ENCODE results near the gene GALNT1.
A peak's percentile ranks its signal among the peaks of the same experiment; 100 is the strongest.

GALNT1 gene

GRCh38 chr18:35577045-35577848 lies 4.3 kb upstream of the GALNT1 start:
- DNase-seq, result peak in 1 of 2 experiments; percentile 31
- TF ChIP-seq POLR2A (IDR thresholded peaks at IDR 0.05; ENCODE audit: low read length) (no peak), GATA1 (IDR thresholded peaks at IDR 0.05; ENCODE audit: low read depth, low read length) (no peak)

DNA sequence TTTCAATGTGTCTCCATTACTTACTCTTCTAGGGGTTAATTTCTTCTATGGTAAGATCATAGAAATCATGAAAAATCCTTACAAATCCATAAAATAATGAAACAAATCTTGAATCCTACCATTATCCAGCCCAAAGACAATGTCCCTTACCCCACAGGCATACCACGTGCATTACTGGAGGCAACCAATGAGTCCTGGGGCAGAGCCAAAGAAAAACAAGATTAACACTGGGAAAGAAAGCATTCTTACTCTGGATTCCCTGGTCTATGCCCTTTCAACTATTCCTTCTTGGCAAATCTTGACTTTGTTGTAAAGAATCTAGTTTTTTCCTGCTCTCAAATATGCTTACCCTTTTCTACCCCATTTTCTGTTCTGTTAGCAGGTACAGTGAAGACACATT lies 3.1 kb upstream of the GALNT1 start:
- TF ChIP-seq POLR2A (IDR thresholded peaks at IDR 0.05; ENCODE audit: low read length) (no peak), GATA1 (IDR thresholded peaks at IDR 0.05; ENCODE audit: low read depth, low read length) (no peak)
- DNase-seq, result no peak

- TF ChIP-seq GATA1 (IDR thresholded peaks at IDR 0.05; ENCODE audit: low read depth, low read length), result no peak
- no peak for TF ChIP-seq POLR2A (IDR thresholded peaks at IDR 0.05; ENCODE audit: low read length)
- peak in 1 of 2 experiments; percentile 19 for DNase-seq
Observed at GRCh38 chr18:35578936-35579335, 2.6 kb upstream of the GALNT1 start.

DNA sequence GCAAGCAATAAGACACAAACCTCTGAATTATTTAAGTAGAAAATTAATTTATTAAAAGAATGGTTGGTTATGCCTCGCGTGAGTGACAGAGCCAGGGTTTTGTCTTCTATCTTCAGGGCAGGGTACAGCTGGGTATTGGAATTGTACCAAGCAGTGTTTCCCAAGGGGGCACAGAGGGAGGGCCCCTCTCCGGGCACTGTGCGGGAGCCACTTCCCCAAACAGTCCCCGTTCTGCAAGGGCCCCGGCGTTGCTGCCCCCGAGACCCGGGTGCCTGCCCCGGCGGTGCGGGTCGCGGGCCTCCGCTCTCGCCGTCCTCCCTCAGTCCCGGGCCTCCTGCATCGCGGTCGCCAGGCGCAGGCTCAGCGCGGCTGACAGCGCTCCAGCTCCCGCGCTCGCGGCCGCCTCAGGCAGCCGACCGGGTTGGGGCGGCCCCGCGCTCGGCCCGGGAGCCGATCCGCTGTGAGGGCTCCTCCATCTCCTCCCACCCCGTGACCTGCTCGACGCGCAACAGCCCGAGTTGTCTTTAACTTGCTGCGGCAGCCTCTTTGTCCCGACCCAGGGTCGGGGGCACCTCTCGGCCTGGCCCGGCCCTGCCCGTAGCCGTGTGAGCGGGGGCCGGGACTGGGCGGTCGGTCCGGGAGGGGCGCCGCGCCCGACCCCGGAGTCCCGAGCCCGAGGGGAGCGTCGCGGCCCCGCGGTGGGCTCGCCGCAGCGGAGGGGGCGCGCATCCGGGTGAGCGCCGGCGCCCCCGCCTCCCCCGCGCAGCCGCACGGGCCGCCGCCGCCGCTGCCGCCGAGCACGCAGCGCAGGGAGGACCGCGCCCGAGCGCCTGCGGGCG lies 620 bp upstream of the GALNT1 start:
- TF ChIP-seq GATA1 (IDR thresholded peaks at IDR 0.05; ENCODE audit: low read depth, low read length) (no peak), POLR2A (IDR thresholded peaks at IDR 0.05; ENCODE audit: low read length) (peak; percentile 45)
- DNase-seq, result peak; percentile 83 to 86

- peak; percentile 60 to 72 for DNase-seq
- TF ChIP-seq GATA1 (IDR thresholded peaks at IDR 0.05; ENCODE audit: low read depth, low read length) (no peak), POLR2A (IDR thresholded peaks at IDR 0.05; ENCODE audit: low read length) (no peak)
Observed at GRCh38 chr18:35581898-35582641, 530 bp downstream of the GALNT1 start.

GRCh38 chr18:35582899-35583558 lies 1.5 kb downstream of the GALNT1 start:
- DNase-seq, result peak; percentile 25 to 30
- TF ChIP-seq GATA1 (IDR thresholded peaks at IDR 0.05; ENCODE audit: low read depth, low read length), result no peak
- no peak for TF ChIP-seq POLR2A (IDR thresholded peaks at IDR 0.05; ENCODE audit: low read length)

GRCh38 chr18:35584735-35585134 lies 3.2 kb downstream of the GALNT1 start:
- DNase-seq, result peak; percentile 56 to 79
- no peak for TF ChIP-seq GATA1 (IDR thresholded peaks at IDR 0.05; ENCODE audit: low read depth, low read length)
- TF ChIP-seq POLR2A (IDR thresholded peaks at IDR 0.05; ENCODE audit: low read length), result no peak

DNA sequence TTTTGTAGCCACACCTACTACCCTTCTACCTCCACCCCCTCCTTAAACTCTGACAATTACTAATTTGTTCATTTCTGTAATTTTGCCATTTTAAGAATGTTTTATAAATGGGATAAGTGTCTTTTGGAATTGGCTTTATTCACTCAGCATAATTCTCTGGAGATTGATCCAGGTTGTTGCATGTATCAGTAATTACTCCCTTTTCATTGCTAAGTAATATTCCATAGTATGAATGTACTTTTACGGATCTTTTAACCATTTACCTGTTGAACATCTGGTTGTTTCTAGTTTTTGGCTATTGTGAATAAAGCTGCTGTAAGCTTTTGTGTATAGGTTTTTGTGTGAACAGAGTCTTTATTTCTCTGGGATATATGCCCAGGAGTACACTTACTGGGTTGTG lies 4.1 kb downstream of the GALNT1 start:
- TF ChIP-seq POLR2A (IDR thresholded peaks at IDR 0.05; ENCODE audit: low read length) (no peak), GATA1 (IDR thresholded peaks at IDR 0.05; ENCODE audit: low read depth, low read length) (no peak)
- DNase-seq, result no peak

GRCh38 chr18:35588122-35588521 lies 6.6 kb downstream of the GALNT1 start:
- DNase-seq, result no peak
- no peak for TF ChIP-seq GATA1 (IDR thresholded peaks at IDR 0.05; ENCODE audit: low read depth, low read length)
- TF ChIP-seq POLR2A (IDR thresholded peaks at IDR 0.05; ENCODE audit: low read length), result no peak

- peak; percentile 43 to 49 for DNase-seq
- TF ChIP-seq GATA1 (IDR thresholded peaks at IDR 0.05; ENCODE audit: low read depth, low read length) (no peak), POLR2A (IDR thresholded peaks at IDR 0.05; ENCODE audit: low read length) (no peak)
Observed at GRCh38 chr18:35588995-35589394, 7.5 kb downstream of the GALNT1 start.

DNA sequence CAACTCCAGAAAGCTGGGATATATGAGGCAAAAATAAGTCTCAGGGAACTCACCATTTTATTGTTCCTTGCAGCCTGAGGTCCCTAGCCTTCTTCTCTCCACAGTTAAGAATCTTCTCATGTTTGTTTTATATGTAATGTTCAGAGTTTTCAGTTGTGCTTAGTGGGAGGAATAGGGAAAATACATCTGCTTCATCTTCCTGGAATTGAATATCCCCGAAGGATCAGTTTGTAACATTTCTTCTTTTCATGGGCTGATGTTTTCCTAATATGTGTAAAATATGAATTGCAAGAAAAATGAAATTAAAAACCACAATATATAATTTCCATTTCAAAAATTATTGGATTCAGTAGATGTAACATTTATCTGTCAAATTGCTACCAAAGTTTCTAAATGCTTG lies 8.0 kb downstream of the GALNT1 start:
- no peak for DNase-seq
- TF ChIP-seq POLR2A (IDR thresholded peaks at IDR 0.05; ENCODE audit: low read length), result no peak
- no peak for TF ChIP-seq GATA1 (IDR thresholded peaks at IDR 0.05; ENCODE audit: low read depth, low read length)

DNA sequence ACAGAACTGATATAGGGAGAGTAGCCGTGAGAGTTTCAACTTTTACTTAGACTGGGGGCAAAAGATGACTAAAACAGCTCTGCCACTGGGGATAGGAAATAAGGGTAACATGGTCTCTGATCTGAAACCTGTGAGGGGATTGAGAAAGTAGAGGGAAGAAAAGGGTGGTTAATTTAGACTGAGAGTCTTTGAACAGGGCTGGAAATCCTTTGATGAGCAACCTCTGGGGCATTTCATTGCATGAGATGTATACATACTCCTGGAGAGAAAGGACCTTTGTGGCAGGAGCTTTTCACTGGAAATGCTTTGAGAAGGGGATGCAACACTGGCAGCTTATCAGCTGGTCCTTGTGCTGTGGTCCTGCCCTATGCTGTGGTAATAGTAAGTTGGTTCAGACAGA lies 9.4 kb downstream of the GALNT1 start:
- TF ChIP-seq GATA1 (IDR thresholded peaks at IDR 0.05; ENCODE audit: low read depth, low read length), result no peak
- no peak for TF ChIP-seq POLR2A (IDR thresholded peaks at IDR 0.05; ENCODE audit: low read length)
- peak in 1 of 2 experiments; percentile 17 for DNase-seq

DNA sequence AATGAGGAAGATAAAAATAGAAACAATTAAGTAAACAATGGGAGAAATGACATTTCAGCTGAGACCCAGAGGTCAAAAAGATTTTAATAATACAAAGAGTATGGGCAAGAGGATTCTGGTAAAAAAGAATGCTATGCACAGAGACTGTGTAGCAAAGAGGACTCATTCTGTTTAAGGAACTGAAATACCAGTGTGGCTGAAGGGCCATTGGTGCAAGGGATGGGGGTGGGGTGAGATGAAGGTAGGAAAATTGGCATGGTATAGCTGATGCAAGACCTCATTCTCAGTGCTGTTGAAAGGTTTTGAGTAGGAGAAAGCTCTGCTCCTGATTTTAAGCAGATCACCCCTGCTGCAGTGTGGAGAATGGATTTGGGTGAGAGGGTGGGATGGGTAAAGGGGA lies 10.8 kb downstream of the GALNT1 start:
- DNase-seq, result no peak
- no peak for TF ChIP-seq GATA1 (IDR thresholded peaks at IDR 0.05; ENCODE audit: low read depth, low read length)

All from erythroblast (primary cell).